Measurements from ENCODE around the gene GSTT2.
"Not testable (repeated sequence)": the region's sequence is repeated elsewhere in the genome, so short reads cannot be mapped to it uniquely, and the experiment has no call there.

GSTT2 gene

DNA sequence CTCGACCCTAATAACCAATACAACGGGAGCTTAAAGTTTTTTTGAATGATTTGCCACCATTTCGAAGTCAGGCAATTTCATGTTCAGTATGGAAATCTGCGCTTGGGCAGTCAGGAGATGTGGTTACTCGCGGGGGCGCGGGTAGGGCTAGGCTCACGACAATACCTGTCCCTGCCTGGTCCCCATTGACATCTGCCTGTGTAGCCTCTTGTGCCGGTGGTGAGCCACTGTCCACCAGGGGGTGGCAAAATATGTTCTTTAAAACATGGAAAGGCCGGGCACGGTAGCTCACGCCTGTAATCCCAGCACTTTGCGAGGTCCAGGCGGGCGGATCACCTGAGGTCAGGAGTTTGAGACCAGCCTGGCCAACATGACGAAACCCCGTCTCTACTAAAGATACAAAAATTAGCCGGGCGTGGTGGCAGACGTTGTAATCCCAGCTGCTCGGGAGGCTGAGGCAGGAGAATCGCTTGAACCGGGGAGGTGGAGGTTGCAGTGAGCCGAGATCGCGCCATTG is 5.0 kb upstream of the GSTT2 start:
- not testable (repeated sequence) for DNase-seq

GRCh38 chr22:23977304-23977703 is 2.6 kb upstream of the GSTT2 start:
- DNase-seq, result not testable (repeated sequence)

GRCh38 chr22:23980567-23980966 is 633 bp downstream of the GSTT2 start:
- not testable (repeated sequence) for DNase-seq

DNA sequence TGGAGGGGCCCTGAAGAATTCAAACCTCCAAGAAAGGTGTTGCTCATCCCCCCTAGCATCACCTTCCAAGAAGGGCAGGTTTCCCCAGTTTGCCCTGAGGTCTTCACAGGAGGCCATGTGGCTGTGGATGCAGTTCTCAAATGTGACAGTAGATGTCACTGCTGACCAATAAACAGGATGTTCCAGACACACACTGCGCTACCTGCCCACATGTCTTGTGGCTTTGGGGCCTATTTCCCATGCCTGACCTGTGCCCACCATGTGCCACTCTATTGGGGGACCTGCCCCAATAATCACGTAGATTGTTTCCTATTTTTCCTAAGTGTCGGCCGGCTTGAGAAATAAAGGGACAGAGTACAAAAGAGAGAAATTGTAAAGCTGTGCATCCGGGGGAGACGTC is 4.5 kb downstream of the GSTT2 start:
- no peak for DNase-seq

DNA sequence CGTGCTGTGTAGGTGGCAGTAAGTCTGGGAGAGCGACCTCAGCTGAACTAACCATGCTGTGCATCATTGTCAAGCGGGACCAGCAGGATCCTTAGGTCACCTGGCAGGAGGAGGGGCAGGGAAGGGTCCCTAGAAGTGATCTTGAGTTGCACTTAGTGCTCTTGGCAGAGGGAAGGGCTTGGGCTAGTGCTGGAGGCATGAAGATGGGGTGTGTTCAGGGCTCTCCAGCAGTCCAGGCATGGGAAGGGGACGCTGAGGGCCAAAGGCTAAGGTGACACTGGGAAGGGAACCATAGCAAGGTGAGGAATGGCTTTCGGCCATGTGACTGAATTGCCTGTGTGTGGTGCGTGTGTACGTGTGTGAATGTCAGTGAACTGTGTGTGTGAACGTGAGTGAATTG is 6.2 kb downstream of the GSTT2 start:
- DNase-seq, result not testable (repeated sequence)

- DNase-seq, result not testable (repeated sequence)
Measured at GRCh38 chr22:23986538-23987178, 6.7 kb downstream of the GSTT2 start.

- DNase-seq, result not testable (repeated sequence)
Measured at GRCh38 chr22:23989583-23990244, 9.8 kb downstream of the GSTT2 start.

GRCh38 chr22:23993080-23993479 is 13.1 kb downstream of the GSTT2 start:
- not testable (repeated sequence) for DNase-seq

- DNase-seq, result not testable (repeated sequence)
Measured at GRCh38 chr22:23993581-23994177, 13.7 kb downstream of the GSTT2 start.

DNA sequence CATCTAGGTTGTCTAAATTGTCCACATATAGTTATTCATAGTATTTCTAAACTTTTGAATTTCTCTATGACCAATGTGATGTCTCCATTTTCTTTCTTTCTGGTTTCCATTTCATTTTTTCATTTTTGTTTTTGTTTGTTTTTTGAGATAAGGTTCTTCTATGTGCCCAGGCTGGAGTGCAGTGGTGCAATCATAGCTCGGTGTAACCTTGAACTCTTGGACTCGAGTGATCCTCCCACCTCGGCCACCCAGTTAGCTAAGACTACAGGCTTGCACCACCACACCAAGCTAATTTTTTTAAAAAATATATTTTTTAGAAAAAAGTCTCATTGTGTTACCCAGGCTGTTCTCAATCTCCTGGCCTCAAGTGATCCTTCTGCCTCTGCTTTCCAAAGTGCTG is 17.2 kb downstream of the GSTT2 start:
- DNase-seq, result no peak

DNA sequence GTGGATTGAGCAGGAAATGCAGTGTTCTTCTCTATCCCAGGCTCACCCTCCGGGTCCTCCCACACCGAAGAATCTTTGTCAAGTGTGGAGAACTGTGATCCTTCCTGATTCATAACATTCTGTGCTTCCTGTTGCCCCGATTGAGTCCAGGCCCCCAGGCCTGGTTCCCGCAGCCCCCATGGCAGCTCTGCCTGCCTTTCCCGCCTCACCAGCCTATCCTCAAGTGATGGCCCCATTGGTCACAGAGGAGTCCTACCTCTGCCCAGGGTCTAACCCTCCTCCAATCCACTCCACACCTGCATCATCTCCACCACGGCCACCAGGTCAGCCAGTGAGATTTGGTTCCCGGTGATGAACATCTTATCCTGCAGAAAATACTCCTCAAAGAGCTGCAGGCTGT is 19.8 kb downstream of the GSTT2 start:
- DNase-seq, result not testable (repeated sequence)

DNA sequence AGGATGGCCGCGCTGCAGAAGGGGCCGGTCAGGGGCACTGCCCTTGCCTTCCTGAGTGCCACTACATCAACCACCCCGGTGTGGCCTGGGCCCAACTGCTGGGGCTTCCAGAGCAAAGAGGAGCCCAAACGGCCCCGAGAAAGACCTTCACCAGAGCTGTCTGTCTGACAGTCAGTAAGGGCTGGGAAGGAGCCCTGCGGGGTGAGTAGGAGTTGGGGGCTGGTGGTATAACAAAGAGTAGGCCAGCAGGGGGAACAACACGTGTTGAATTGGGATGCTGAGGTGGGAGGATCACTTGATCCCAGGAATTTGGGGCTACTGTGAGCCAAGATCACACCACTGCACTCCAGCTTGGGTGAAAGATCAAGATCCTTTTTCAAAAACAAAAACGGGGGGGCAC is 21.4 kb downstream of the GSTT2 start:
- no peak for DNase-seq

- no peak for DNase-seq
Measured at GRCh38 chr22:24002272-24002671, 22.3 kb downstream of the GSTT2 start.

GRCh38 chr22:24002851-24003250 is 22.9 kb downstream of the GSTT2 start:
- no peak for DNase-seq

DNA sequence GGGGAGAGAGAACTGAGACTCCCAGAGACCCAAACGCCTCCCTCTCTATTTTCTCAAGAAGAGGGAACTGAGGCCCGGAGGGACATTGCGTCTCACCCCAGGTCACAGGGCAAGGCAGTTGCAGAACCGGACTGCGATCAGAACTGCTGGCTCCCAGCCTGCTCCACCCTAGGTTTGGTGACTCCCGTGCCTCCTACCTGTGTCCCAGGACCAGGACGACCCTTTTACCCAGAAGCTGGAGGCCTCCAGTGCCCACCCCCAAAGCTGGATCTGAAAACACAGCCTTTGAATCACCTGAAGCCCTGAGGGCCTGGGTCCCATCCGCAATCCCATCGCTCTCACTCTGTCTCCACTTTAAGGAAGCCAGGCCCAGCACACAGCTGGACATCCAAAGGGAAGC is 24.0 kb downstream of the GSTT2 start:
- DNase-seq, result no peak

GRCh38 chr22:24005201-24005600 is 25.3 kb downstream of the GSTT2 start, which contains the start of gene GSTT4:
TSS of gene GSTT4 (minus strand) at chr22:24005453. CDS start at chr22:24005356, 97 bp downstream.
- DNase-seq, result no peak

GRCh38 chr22:24006207-24006913 is 26.4 kb downstream of the GSTT2 start:
- no peak for DNase-seq

DNA sequence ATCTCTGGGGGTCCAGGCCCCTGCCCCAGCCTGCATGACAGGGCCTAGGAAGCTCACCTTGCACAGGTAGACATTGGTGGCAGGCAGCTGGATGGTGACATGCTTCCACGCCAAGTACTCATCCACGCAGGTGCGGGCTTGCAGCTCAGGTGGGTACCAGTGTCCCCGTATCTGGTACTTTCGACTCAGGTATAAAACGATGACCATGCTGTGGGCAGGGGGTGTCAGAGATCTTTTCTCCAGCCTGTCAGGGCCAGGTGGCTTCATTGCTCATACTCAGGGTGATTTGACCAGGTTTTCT is 26.9 kb downstream of the GSTT2 start:
- DNase-seq, result no peak

GRCh38 chr22:24007253-24008021 is 27.5 kb downstream of the GSTT2 start:
- DNase-seq, result no peak

DNA sequence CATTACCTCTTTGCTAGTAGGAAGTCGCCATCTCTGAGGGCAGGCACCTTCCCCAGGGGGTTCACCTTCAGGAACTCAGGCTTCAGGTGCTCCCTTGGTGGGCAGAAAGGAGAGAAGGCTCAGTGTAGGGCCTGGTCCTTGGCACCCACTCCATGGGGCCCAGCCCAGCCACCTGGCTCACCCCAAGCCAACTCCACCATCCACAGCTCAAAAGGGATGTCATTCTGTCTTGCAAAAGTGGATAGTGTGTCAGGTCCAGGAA is 28.0 kb downstream of the GSTT2 start:
- DNase-seq, result no peak

DNA sequence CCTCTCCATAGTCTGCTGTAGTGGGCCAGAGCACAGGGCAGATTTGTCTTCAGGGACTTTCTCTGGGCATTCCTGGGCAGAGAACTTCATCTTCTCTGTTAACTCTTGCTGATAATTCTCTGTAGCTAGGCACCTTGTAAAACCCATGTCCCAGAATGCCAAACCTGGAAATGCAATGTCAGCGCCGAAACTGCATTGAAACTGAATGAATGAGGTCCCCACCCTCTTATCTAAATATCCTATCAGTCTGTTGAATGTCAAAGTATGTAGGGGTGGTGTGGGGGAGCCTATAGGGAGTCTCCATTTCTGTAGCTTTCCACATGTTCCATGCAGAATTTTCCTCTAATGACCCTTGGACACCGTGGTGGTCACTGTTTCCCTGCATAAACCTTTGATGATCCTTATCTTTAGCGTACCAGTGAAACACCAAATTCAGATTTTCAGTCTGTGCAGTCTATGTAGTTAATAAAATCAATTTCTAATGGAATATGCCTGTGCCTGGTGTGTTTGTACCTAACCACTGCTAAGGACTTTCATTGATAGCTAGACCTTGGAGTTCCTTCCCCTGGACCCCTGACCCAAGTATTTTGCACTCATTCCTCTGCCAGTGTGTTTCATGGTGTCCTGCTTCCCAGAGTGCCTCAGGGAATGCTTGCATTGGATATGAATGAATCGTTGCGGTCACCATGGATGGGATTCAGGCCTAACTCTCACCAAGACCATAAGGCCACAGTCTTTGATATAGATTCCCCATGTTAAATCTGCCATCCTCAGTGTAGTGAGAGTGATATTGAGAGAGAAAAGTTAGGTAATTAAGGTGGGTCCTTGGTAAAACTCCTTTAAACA is 28.7 kb downstream of the GSTT2 start:
- no peak for DNase-seq

Data from fibroblast of skin of back (primary cell).